IPS DF 19.7 (cell line): ENCODE measurements around the gene MED28.
A peak's percentile ranks its signal among the peaks of the same experiment; 100 is the strongest.
"Not testable (repeated sequence)": the region's sequence is repeated elsewhere in the genome, so short reads cannot be mapped to it uniquely, and the experiment has no call there.

ENCODE experiments used
- DNase-seq: peaks from one replicate; pipeline ENCODE4 v3.0.0-alpha.2; 2013; ENCODE audit warnings: low read depth, low spot score

The MED28 gene

GRCh38 chr4:17618926-17619325 lies 4.5 kb downstream of the MED28 start:
- DNase-seq = no peak

GRCh38 chr4:17619416-17620105 lies 5.1 kb downstream of the MED28 start:
- DNase-seq = no peak

- DNase-seq = no peak
These were observed 9.1 kb downstream of the MED28 start for GRCh38 chr4:17623451-17624001.

- no peak for DNase-seq
These were observed 10.4 kb downstream of the MED28 start for GRCh38 chr4:17624821-17625220.

- no peak for DNase-seq
These were observed 15.8 kb downstream of the MED28 start for GRCh38 chr4:17630228-17630627.

- no peak for DNase-seq
These were observed 19.2 kb downstream of the MED28 start for GRCh38 chr4:17633600-17633999.

GRCh38 chr4:17635056-17635455 lies 20.6 kb downstream of the MED28 start:
- no peak for DNase-seq

- no peak for DNase-seq
These were observed 21.9 kb downstream of the MED28 start for GRCh38 chr4:17636341-17636695.

- DNase-seq = peak; percentile 23
These were observed 22.5 kb downstream of the MED28 start for GRCh38 chr4:17636696-17637622.

- DNase-seq = no peak
These were observed 24.7 kb downstream of the MED28 start for GRCh38 chr4:17639136-17639535.

- DNase-seq = no peak
These were observed 27.9 kb downstream of the MED28 start for GRCh38 chr4:17642398-17642783.

- no peak for DNase-seq
These were observed 32.3 kb downstream of the MED28 start for GRCh38 chr4:17646693-17647092.

- no peak for DNase-seq
These were observed 32.9 kb downstream of the MED28 start for GRCh38 chr4:17647176-17647806.

- DNase-seq = no peak
These were observed 33.5 kb downstream of the MED28 start for GRCh38 chr4:17647927-17648326.

- DNase-seq = no peak
These were observed 36.0 kb downstream of the MED28 start for GRCh38 chr4:17650406-17650805.

- no peak for DNase-seq
These were observed 40.3 kb downstream of the MED28 start for GRCh38 chr4:17654701-17655100.

- DNase-seq = no peak
These were observed 42.6 kb downstream of the MED28 start for GRCh38 chr4:17657090-17657489.

- no peak for DNase-seq
These were observed 43.4 kb downstream of the MED28 start for GRCh38 chr4:17657849-17658248.

- not testable (repeated sequence) for DNase-seq
These were observed 44.8 kb downstream of the MED28 start for GRCh38 chr4:17659196-17659595.

- DNase-seq = no peak
These were observed 48.3 kb downstream of the MED28 start for GRCh38 chr4:17662694-17663093.

- no peak for DNase-seq
These were observed 50.3 kb downstream of the MED28 start for GRCh38 chr4:17664755-17665154.

GRCh38 chr4:17665346-17665745 lies 50.9 kb downstream of the MED28 start:
- DNase-seq = no peak
